KMS-11 (cell line): ENCODE results near the gene RSAD2.

Experiments
- H2AFZ ChIP-seq: fragments of 200-600 bp; sonication (generic); 2 replicates; pipeline ENCODE4 v1.6.1; 2016; ENCODE audit warnings: antibody characterized with exemption, mixed run types, low read depth
- H3K27ac ChIP-seq: fragments of 200-600 bp; sonication (generic); 2 replicates; pipeline ENCODE4 v1.6.1; 2016; ENCODE audit warnings: mild to moderate bottlenecking, mixed run types
- H3K27me3 ChIP-seq: fragments of 200-600 bp; sonication (generic); 2 replicates; pipeline ENCODE4 v1.6.1; 2017; ENCODE audit warnings: mild to moderate bottlenecking, low read depth, mixed run types, moderate library complexity; ENCODE audit not compliant: insufficient read depth
- H3K36me3 ChIP-seq: fragments of 200-600 bp; sonication (generic); 2 replicates; pipeline ENCODE4 v1.6.1; 2017; ENCODE audit warnings: mild to moderate bottlenecking, mixed run types; ENCODE audit not compliant: insufficient read depth
- H3K4me1 ChIP-seq: fragments of 200-600 bp; sonication (generic); 2 replicates; pipeline ENCODE4 v1.6.1; 2016; ENCODE audit warnings: mild to moderate bottlenecking, low read depth, mixed run types; ENCODE audit not compliant: poor library complexity, severe bottlenecking
- H3K4me2 ChIP-seq: fragments of 200-600 bp; sonication (generic); 2 replicates; pipeline ENCODE4 v1.7.0; 2016; ENCODE audit warnings: mild to moderate bottlenecking, mixed run types
- H3K4me3 ChIP-seq: fragments of 200-600 bp; sonication (generic); IDR thresholded peaks from 2 replicates; pipeline ENCODE4 v1.6.1; 2017; ENCODE audit warnings: low read depth, low read length, mixed read lengths; ENCODE audit not compliant: insufficient read depth
- H3K79me2 ChIP-seq: fragments of 200-600 bp; sonication (generic); 2 replicates; pipeline ENCODE4 v1.6.1; 2016; ENCODE audit warnings: low read depth, mixed run types; ENCODE audit not compliant: insufficient read depth
- H3K9ac ChIP-seq: fragments of 200-600 bp; sonication (generic); 2 replicates; pipeline ENCODE4 v1.6.1; 2016; ENCODE audit warnings: mild to moderate bottlenecking, mixed run types
- H4K20me1 ChIP-seq: fragments of 200-600 bp; sonication (generic); 2 replicates; pipeline ENCODE4 v1.6.1; 2016; ENCODE audit warnings: mild to moderate bottlenecking, mixed run types; ENCODE audit not compliant: insufficient read depth
- CTCF ChIP-seq: fragments of 200-600 bp; sonication (generic); conservative IDR thresholded peaks from 2 replicates; pipeline ENCODE4 v1.6.1; 2017; ENCODE audit warnings: low read depth, mild to moderate bottlenecking, antibody characterized with exemption, low read length, moderate library complexity, mixed read lengths

Gene RSAD2

DNA sequence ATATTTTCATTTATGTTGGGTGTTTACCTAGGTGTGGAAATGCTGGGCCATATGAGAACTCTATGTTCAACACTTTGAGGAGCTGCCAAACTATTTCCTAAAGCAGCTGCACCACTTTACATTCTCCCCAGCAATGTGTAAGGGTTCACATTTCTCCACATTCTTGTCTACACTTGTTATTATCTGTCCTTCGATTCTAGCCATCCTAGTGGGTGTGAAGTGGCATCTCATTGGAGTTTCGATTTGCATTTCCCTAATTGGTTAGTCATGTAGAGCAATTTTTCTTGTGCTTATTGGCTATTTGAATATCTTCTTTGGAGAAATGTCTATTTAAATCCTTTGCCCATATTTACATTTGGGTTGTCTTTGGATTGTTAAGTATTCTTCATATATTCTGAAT lies 61.5 kb downstream of the RSAD2 start:
- Histone ChIP-seq H3K4me2 (no peak overlapping the region), H3K9ac (no peak overlapping the region), H4K20me1 (no peaks in the 10 kb centered on the region), H3K27me3 (no peaks in the 10 kb centered on the region), H3K36me3 (no peaks in the 10 kb centered on the region), H3K4me3 (no peak overlapping the region), H2AFZ (no peak overlapping the region), H3K79me2 (no peaks in the 10 kb centered on the region), H3K27ac (no peak overlapping the region), H3K4me1 (peaks cover 8% of the 10 kb centered on the region)
- TF ChIP-seq CTCF: no peak

GRCh38 chr2:6940820-6941219 lies 63.2 kb downstream of the RSAD2 start:
- no peak overlapping the region for H3K27ac ChIP-seq
- no peaks in the 10 kb centered on the region for H3K79me2 ChIP-seq
- no peaks in the 10 kb centered on the region for H3K36me3 ChIP-seq
- TF ChIP-seq CTCF: no peak
- H4K20me1 ChIP-seq: no peaks in the 10 kb centered on the region
- H3K27me3 ChIP-seq: no peaks in the 10 kb centered on the region
- peaks cover 25% of the 10 kb centered on the region for H3K4me1 ChIP-seq
- H3K4me3 ChIP-seq: no peak overlapping the region
- no peak overlapping the region for H3K9ac ChIP-seq
- H3K4me2 ChIP-seq: no peak overlapping the region
- H2AFZ ChIP-seq: no peak overlapping the region

DNA sequence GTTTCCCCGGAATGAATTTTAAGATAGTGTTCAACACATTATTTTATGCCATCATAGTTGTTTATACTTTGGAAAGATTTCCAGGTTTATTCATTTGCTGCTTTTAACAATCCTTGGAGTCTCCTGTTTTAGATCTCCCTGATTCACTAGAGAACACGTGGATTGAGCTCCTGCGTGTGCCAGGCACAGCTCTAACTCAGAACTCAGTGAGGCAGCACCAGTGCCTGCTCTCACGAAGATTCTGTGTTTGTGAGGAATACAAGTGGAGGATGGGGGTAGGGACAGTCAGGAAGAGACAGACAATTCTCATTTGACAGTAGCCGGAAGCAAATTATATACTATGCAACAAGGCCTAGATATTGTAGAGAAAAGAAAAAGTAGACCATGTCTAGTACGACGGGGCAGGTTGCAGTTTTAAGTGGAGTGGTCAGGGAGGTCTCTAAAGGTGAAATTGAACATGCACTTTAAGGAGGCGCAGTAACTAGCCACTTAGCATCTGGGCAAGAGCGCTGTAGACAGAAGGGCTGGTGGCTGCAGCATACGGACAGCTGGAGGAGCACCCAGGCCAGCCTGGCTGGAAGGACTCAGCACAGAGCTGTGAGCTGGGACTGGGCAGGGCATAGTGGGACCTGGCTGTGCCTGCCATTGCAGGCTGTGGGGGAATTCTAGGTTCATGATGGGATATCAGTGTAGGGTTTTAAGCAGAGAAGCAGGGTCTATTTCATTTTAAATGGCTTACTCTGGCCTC lies 63.9 kb downstream of the RSAD2 start:
- H3K4me2 ChIP-seq: no peak overlapping the region
- no peaks in the 10 kb centered on the region for H3K36me3 ChIP-seq
- no peak overlapping the region for H3K4me3 ChIP-seq
- no peaks in the 10 kb centered on the region for H4K20me1 ChIP-seq
- no peak overlapping the region for H2AFZ ChIP-seq
- TF ChIP-seq CTCF: no peak
- H3K4me1 ChIP-seq: peaks cover 32% of the 10 kb centered on the region
- H3K27me3 ChIP-seq: no peaks in the 10 kb centered on the region
- no peak overlapping the region for H3K27ac ChIP-seq
- no peak overlapping the region for H3K9ac ChIP-seq
- H3K79me2 ChIP-seq: no peaks in the 10 kb centered on the region

GRCh38 chr2:6942848-6943247 lies 65.3 kb downstream of the RSAD2 start:
- Histone ChIP-seq H3K4me1 (peaks cover 43% of the 10 kb centered on the region), H2AFZ (no peak overlapping the region), H3K9ac (no peak overlapping the region), H3K27me3 (no peaks in the 10 kb centered on the region), H3K4me2 (no peak overlapping the region), H4K20me1 (no peaks in the 10 kb centered on the region), H3K79me2 (no peaks in the 10 kb centered on the region), H3K27ac (no peak overlapping the region), H3K4me3 (no peak overlapping the region), H3K36me3 (no peaks in the 10 kb centered on the region)
- TF ChIP-seq CTCF: no peak
